ENCODE measurements around the gene ZNF354C. TPM values are rescaled to one million over a fixed set of nuclear protein-coding genes. Genes with fewer than 3 reads are reported as not detected.
A peak's percentile ranks its signal among the peaks of the same experiment; 100 is the strongest.

ZNF354C gene
- total RNA-seq, 4 donors from 2014 or later, result 1.9 to 3.5 (median 2.8) TPM

- peak in 1 of 2 donors; percentile 66 for DNase-seq (ENCODE audit: low spot score in 2 of 2)
- no peaks in the 10 kb centered on the region for H3K4me1 ChIP-seq
- TF ChIP-seq POLR2AphosphoS5 (IDR thresholded peaks at IDR 0.05) (no peak), EP300 (IDR thresholded peaks at IDR 0.05) (no peak), POLR2A (IDR thresholded peaks at IDR 0.05) (no peak)
- TF ChIP-seq, protein P1, sequence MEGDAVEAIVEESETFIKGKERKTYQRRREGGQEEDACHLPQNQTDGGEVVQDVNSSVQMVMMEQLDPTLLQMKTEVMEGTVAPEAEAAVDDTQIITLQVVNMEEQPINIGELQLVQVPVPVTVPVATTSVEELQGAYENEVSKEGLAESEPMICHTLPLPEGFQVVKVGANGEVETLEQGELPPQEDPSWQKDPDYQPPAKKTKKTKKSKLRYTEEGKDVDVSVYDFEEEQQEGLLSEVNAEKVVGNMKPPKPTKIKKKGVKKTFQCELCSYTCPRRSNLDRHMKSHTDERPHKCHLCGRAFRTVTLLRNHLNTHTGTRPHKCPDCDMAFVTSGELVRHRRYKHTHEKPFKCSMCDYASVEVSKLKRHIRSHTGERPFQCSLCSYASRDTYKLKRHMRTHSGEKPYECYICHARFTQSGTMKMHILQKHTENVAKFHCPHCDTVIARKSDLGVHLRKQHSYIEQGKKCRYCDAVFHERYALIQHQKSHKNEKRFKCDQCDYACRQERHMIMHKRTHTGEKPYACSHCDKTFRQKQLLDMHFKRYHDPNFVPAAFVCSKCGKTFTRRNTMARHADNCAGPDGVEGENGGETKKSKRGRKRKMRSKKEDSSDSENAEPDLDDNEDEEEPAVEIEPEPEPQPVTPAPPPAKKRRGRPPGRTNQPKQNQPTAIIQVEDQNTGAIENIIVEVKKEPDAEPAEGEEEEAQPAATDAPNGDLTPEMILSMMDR (IDR thresholded peaks at IDR 0.05), result no peak
- WGBS, result 93% methylated on average over 6 of the region's 19 CpGs
- H3K9me3 ChIP-seq, result no peaks in the 10 kb centered on the region
- no peak overlapping the region for H3K4me3 ChIP-seq
- H3K27me3 ChIP-seq, result no peaks in the 10 kb centered on the region
- H3K36me3 ChIP-seq, result peaks cover 19% of the 10 kb centered on the region
- H3K27ac ChIP-seq, result no peak overlapping the region
Measured at GRCh38 chr5:179122411-179123108, 62.4 kb downstream of the ZNF354C start.

DNA sequence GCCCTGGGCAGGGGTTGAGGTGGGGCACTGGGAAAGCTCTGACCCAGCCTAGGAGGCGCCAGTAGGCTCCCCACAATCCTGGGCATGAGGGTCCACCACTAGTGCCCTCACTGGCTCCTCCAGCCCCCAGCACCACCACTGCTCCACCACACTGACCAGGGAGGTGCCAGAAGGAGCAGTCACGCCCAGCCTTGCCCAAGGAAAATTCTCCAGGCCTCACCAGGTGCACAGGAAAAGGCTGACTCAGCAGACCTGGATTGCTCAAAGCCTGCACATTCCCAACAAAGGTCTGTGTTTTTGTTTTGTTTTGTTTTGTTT lies 62.9 kb downstream of the ZNF354C start:
- Histone ChIP-seq H3K27ac (no peak overlapping the region), H3K36me3 (peaks cover 19% of the 10 kb centered on the region), H3K4me1 (no peaks in the 10 kb centered on the region), H3K4me3 (no peak overlapping the region), H3K9me3 (no peaks in the 10 kb centered on the region), H3K27me3 (no peaks in the 10 kb centered on the region)
- peak; percentile 38 to 46 for DNase-seq (ENCODE audit: low spot score in 2 of 2)
- TF ChIP-seq POLR2A (IDR thresholded peaks at IDR 0.05), result no peak
- TF ChIP-seq EP300 (IDR thresholded peaks at IDR 0.05), result no peak
- TF ChIP-seq, protein P1 (IDR thresholded peaks at IDR 0.05), result no peak
- TF ChIP-seq POLR2AphosphoS5 (IDR thresholded peaks at IDR 0.05), result no peak
- WGBS, result 43% methylated on average over 1 of the region's 2 CpGs

DNA sequence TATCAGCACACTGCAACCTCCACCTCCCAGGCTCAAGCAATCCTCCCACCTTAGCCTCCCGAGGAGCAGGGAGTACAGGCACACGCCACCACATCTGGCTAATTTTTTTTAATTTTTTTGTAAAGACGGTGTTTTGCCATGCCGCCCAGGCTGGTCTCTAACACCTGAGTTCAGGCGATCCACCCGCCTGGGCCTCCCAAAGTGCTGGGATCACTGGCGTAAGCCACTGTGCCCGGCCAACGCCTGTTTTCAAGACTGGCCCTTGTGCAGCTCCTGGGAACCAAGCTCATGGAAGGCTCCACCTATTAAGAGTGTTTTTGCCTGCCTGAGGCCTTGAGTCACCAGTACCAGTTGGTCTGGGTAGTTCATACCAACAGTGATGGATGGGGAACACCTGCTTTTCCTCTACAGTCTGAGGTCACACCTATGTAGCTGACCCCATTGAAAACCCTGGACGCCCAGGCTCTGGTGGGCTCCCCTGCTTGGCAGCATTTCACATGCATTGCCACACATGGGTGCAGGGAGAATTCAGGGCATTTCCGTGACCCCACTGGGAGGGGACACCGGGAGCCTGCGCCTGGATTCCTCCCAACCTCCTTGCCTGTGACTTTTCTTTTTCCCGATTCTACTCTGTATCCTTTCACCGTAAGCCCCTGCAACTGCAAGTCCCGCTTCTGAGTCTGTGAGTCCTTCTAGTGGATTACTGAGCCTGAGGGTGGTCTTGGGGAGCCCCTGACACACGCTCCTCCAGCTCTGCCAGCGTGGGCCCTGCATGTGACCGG lies 63.5 kb downstream of the ZNF354C start:
- H3K4me3 ChIP-seq, result no peak overlapping the region
- H3K27me3 ChIP-seq, result no peaks in the 10 kb centered on the region
- H3K36me3 ChIP-seq, result peaks cover 20% of the 10 kb centered on the region
- no peaks in the 10 kb centered on the region for H3K9me3 ChIP-seq
- H3K27ac ChIP-seq, result no peak overlapping the region
- H3K4me1 ChIP-seq, result no peaks in the 10 kb centered on the region
- 92% methylated on average over 19 of the region's 19 CpGs for WGBS
- DNase-seq (ENCODE audit: low spot score in 2 of 2), result peak; percentile 24 to 47
- no peak for TF ChIP-seq EP300 (IDR thresholded peaks at IDR 0.05)
- TF ChIP-seq, protein P1 (IDR thresholded peaks at IDR 0.05), result no peak
- no peak for TF ChIP-seq POLR2AphosphoS5 (IDR thresholded peaks at IDR 0.05)
- no peak for TF ChIP-seq POLR2A (IDR thresholded peaks at IDR 0.05)

DNA sequence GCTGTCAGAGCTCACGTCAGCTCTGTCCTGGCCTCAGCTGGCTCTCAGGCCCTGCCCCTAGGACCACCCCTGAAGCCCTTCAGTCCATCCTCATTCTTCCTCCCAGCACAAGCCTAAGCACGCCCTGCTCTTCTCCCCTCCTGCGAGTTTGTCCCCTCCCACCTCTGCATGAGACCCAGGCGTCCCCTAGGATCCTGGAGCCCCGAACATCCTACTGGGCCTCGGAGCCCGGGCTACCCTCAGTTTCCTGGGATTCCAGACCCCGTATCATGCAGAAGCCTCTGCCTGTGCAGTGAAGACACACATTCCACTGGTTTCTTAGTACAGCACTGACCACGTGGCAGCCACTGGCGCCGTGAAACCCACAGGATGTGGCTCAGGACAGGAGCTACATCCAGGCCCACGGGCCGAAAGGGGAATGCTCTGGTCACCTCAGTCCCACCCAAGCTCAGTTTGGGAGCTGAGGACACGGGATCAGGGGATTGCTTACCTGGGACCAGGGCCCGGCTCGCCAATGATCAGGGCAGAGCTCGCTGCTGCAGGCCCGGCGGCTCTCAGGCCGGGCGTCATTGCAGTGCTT lies 64.2 kb downstream of the ZNF354C start:
- Histone ChIP-seq H3K27me3 (no peaks in the 10 kb centered on the region), H3K9me3 (no peaks in the 10 kb centered on the region), H3K4me1 (no peaks in the 10 kb centered on the region), H3K4me3 (no peak overlapping the region), H3K36me3 (peaks cover 26% of the 10 kb centered on the region), H3K27ac (no peak overlapping the region)
- 93% methylated on average over 16 of the region's 21 CpGs for WGBS
- DNase-seq (ENCODE audit: low spot score in 2 of 2), result peak in 1 of 2 donors; percentile 32
- TF ChIP-seq POLR2A (IDR thresholded peaks at IDR 0.05), result no peak
- TF ChIP-seq POLR2AphosphoS5 (IDR thresholded peaks at IDR 0.05), result no peak

GRCh38 chr5:179124853-179125788 lies 64.9 kb downstream of the ZNF354C start:
- Histone ChIP-seq H3K4me1 (no peaks in the 10 kb centered on the region), H3K9me3 (no peaks in the 10 kb centered on the region), H3K4me3 (no peak overlapping the region), H3K27ac (no peak overlapping the region), H3K36me3 (peaks cover 26% of the 10 kb centered on the region), H3K27me3 (no peaks in the 10 kb centered on the region)
- TF ChIP-seq POLR2AphosphoS5 (IDR thresholded peaks at IDR 0.05), result no peak
- no peak for TF ChIP-seq EP300 (IDR thresholded peaks at IDR 0.05)
- no peak for TF ChIP-seq POLR2A (IDR thresholded peaks at IDR 0.05)
- TF ChIP-seq, protein P1 (IDR thresholded peaks at IDR 0.05), result no peak
- DNase-seq (ENCODE audit: low spot score in 2 of 2), result peak; percentile 48 to 68
- 92% methylated on average over 17 of the region's 43 CpGs for WGBS

All from suprapubic skin (tissue), 4 donors.